GM12878 (cell line): ENCODE results near the gene NDNF. TPM values are rescaled to one million over a fixed set of nuclear protein-coding genes. Genes with fewer than 3 reads are reported as not detected.

Source experiments
- ATAC-seq: fragments of 200-7000 bp; cut with Tn5 transposase; 3 replicates; pipeline ENCODE4 v1.9.1; 2020; ENCODE audit warnings: mild to moderate bottlenecking, moderate library complexity
- BruUV-seq: library from RNA; stranded (reverse); fragments of 400-500 nt; replicated peaks from 2 replicates; lab custom pipeline; 2021; lab: Mats Ljungman, UMichigan
- CTCF ChIA-PET: fragments of 300-600 bp; sonication (Branson Sonifier 250); formaldehyde crosslinking; extraction: SDS; loops from one replicate; lab custom pipeline; 2021; ENCODE audit warnings: inconsistent platforms; lab: Yijun Ruan, JAX
- POLR2A ChIA-PET: fragments of 350-600 bp; formaldehyde crosslinking; extraction: SDS; loops from one replicate; lab custom pipeline; 2021; ENCODE audit warnings: inconsistent platforms; lab: Charles Lee
- RAD21 ChIA-PET: fragments of 300-600 bp; sonication (Branson Sonifier 250); formaldehyde crosslinking; loops from one replicate; lab custom pipeline; 2023; ENCODE audit warnings: antibody characterized with exemption; ENCODE audit not compliant: unreplicated experiment; lab: Charles Lee
- SMC1A ChIA-PET: fragments of 300-600 bp; sonication (Branson Sonifier 250); formaldehyde crosslinking; loops from one replicate; lab custom pipeline; 2023; ENCODE audit not compliant: unreplicated experiment, uncharacterized antibody; lab: Charles Lee
- DNase-seq: peaks from one replicate; pipeline ENCODE4 v3.0.0-alpha.2; 2011; ENCODE audit warnings: low read depth, low spot score
- FAIRE-seq: peaks from 3 replicates; lab custom pipeline; 2011; peaks lifted over from hg19 to GRCh38; lab: Jason Lieb, UNC
- H2AFZ ChIP-seq: 2 replicates; pipeline ENCODE4 v1.6.0; 2011; ENCODE audit warnings: low read depth, low read length, control low read depth; ENCODE audit not compliant: control insufficient read depth
- H3K27ac ChIP-seq: 2 replicates; pipeline ENCODE4 v1.5.1; 2011; ENCODE audit warnings: control low read depth; ENCODE audit not compliant: control insufficient read depth, insufficient read depth
- H3K27me3 ChIP-seq, 2 experiments: replicated peaks in 1 of 2; 2 replicates each; pipeline versions ENCODE4 v1.6.0 to v1.6.1; 2011; ENCODE audit warnings: low read length in 1 of 2; ENCODE audit not compliant: control insufficient read depth in 2 of 2, insufficient read depth in 2 of 2
- H3K36me3 ChIP-seq, 2 experiments: 2 replicates each; pipeline ENCODE4 v1.5.1; 2011; ENCODE audit warnings: low read length in 1 of 2; ENCODE audit not compliant: control insufficient read depth in 2 of 2, insufficient read depth in 2 of 2
- H3K4me1 ChIP-seq: 2 replicates; pipeline ENCODE4 v1.6.1; 2011; ENCODE audit warnings: mild to moderate bottlenecking, low read length, moderate library complexity, mixed read lengths; ENCODE audit not compliant: control insufficient read depth, insufficient read depth
- H3K4me2 ChIP-seq: 2 replicates; pipeline ENCODE4 v1.6.0; 2011; ENCODE audit warnings: control low read depth; ENCODE audit not compliant: control insufficient read depth, insufficient read depth
- H3K4me3 ChIP-seq: fragments of 200-600 bp; sonication (generic); 2 replicates; pipeline ENCODE4 v1.5.1; 2016
- H3K79me2 ChIP-seq: 2 replicates; pipeline ENCODE4 v1.6.0; 2011; ENCODE audit warnings: low read length; ENCODE audit not compliant: control insufficient read depth, insufficient read depth
- H3K9ac ChIP-seq: 2 replicates; pipeline ENCODE4 v1.8.0; 2011; ENCODE audit warnings: low read length, control low read depth, mixed read lengths; ENCODE audit not compliant: control insufficient read depth, insufficient read depth
- H3K9me3 ChIP-seq: replicated peaks from 3 replicates; pipeline ENCODE4 v1.5.1; 2011; ENCODE audit warnings: mild to moderate bottlenecking, low read length; ENCODE audit not compliant: control insufficient read depth, insufficient read depth
- H4K20me1 ChIP-seq: 2 replicates; pipeline ENCODE4 v1.6.0; 2011; ENCODE audit not compliant: control insufficient read depth, insufficient read depth
- CHD2 ChIP-seq: IDR thresholded peaks from 2 replicates; pipeline ENCODE4 v1.6.1; 2011; ENCODE audit warnings: low read depth, low read length, improper control_type of control experiment, borderline replicate concordance
- ESRRA ChIP-seq: IDR thresholded peaks from 2 replicates; pipeline ENCODE4 v1.6.1; 2012; ENCODE audit warnings: mild to moderate bottlenecking, low read length, improper control_type of control experiment
- FOXM1 ChIP-seq: IDR thresholded peaks from 2 replicates; pipeline ENCODE4 v1.6.1; 2012; ENCODE audit warnings: low read depth, mild to moderate bottlenecking, inconsistent platforms, low read length, moderate library complexity
- MAX ChIP-seq: IDR thresholded peaks from 2 replicates; pipeline ENCODE4 v1.6.1; 2012; ENCODE audit warnings: low read depth, low read length, improper control_type of control experiment
- MYC ChIP-seq: IDR thresholded peaks from 2 replicates; pipeline ENCODE4 v1.6.1; 2011; ENCODE audit warnings: mild to moderate bottlenecking, low read length, moderate library complexity, inconsistent platforms; ENCODE audit not compliant: insufficient read depth, insufficient replicate concordance, insufficient read length, severe bottlenecking
- NFYA ChIP-seq: IDR thresholded peaks from 2 replicates; pipeline ENCODE4 v1.6.1; 2011; ENCODE audit warnings: low read depth, mild to moderate bottlenecking, low read length, improper control_type of control experiment, borderline replicate concordance
- RAD21 ChIP-seq: IDR thresholded peaks from 2 replicates; pipeline ENCODE4 v1.6.1; 2011; ENCODE audit warnings: mild to moderate bottlenecking, low read depth, low read length, moderate library complexity; ENCODE audit not compliant: insufficient read depth
- RELB ChIP-seq: fragments of 450-650 bp; IDR thresholded peaks from 2 replicates; pipeline ENCODE4 v1.6.1; 2017; ENCODE audit warnings: low read depth, mild to moderate bottlenecking, moderate library complexity
- RUNX3 ChIP-seq: IDR thresholded peaks from 2 replicates; pipeline ENCODE4 v1.6.1; 2012; ENCODE audit warnings: low read length, inconsistent platforms
- SMAD5 ChIP-seq: IDR thresholded peaks from 2 replicates; pipeline ENCODE4 v1.6.1; 2016; ENCODE audit warnings: antibody characterized with exemption, low read depth
- STAT3 ChIP-seq: IDR thresholded peaks from 2 replicates; pipeline ENCODE4 v1.6.1; 2011; ENCODE audit warnings: low read depth, low read length, improper control_type of control experiment
- SUPT20H ChIP-seq: IDR thresholded peaks from 2 replicates; pipeline ENCODE4 v1.6.1; 2011; ENCODE audit warnings: low read depth, mild to moderate bottlenecking, low read length, moderate library complexity, borderline replicate concordance; ENCODE audit not compliant: control insufficient read depth
- WGBS: methylation state at CpG from one replicate; pipeline ENCODE4 v1.1.6; 2016; ENCODE audit warnings: low lambda C conversion rate; ENCODE audit not compliant: insufficient replicate concordance, insufficient coverage; ENCODE audit errors: missing lambda C conversion rate; 5-methylcytosine and 5-hydroxymethylcytosine counted together
- in situ Hi-C: fragments of 300-500 bp; cut with MboI; formaldehyde crosslinking; loops from 9 replicates; pipeline ENCODE4 v1.14.3; 2018; ENCODE audit warnings: mixed read lengths
- intact Hi-C: fragments of 100-400 bp; cut with micrococcal nuclease; formaldehyde crosslinking; loops from one replicate; pipeline ENCODE4 v1.14.2; 2022; ENCODE audit not compliant: unreplicated experiment
- polyA plus RNA-seq, 11 experiments: library from polyadenylated mRNA; depleted of rRNA in 4 of 11; unstranded in 6 of 11; stranded (reverse) in 5 of 11; fragments of >200 nt; fragmentation: Nextera tagmentation in 4 of 11; fragmentation: Illumina TruSeq in 1 of 11; extraction: Ambion mirVana in 4 of 11; extraction: Trizol in 1 of 11; gene quantifications; 1 replicate in 1 of 11; 2 replicates in 10 of 11; pipeline versions ENCODE4 v1.2.1 to v1.2.3, GENCODE V29; 2011 to 2016; ENCODE audit warnings: inconsistent platforms in 2 of 11, missing spikeins in 2 of 11, low read depth in 1 of 11
- total RNA-seq, 4 experiments: library from RNA; depleted of rRNA in 3 of 4; stranded (reverse); fragments of >200 nt in 3 of 4; fragmentation: Illumina TruSeq in 1 of 4; extraction: Trizol in 1 of 4; gene quantifications; 2 replicates each; pipeline versions ENCODE4 v1.2.1 to v1.2.3, GENCODE V29; 2013 to 2021
- TF ChIP-seq, protein P1 (sequence below): fragments of 450-650 bp; IDR thresholded peaks from 2 replicates; pipeline ENCODE4 v1.6.1; 2018; ENCODE audit warnings: mild to moderate bottlenecking, low read depth, moderate library complexity; ENCODE audit not compliant: partially characterized antibody

NDNF gene
- total and polyA plus RNA-seq, 10 of the 15 experiments (the other 5 are each of a cell fraction or from before 2014, with no cell fraction given): 0.26 TPM; not detected in 9

- TF ChIP-seq RUNX3: no peak
- TF ChIP-seq FOXM1: no peak
- no peak for TF ChIP-seq NFYA
- no peak for TF ChIP-seq SMAD5
- TF ChIP-seq STAT3: no peak
- TF ChIP-seq, all 136 proteins: peak for 0
Measured at GRCh38 chr4:121079376-121079775, 7.0 kb upstream of the NDNF start (continued).

- H4K20me1 ChIP-seq: no peaks in the 10 kb centered on the region; the same call in 1 of the 2 replicates
- H3K4me2 ChIP-seq: no peak overlapping the region
- H3K9me3 ChIP-seq: no peaks in the 10 kb centered on the region
- ChIA-PET SMC1A (no interaction called here), POLR2A (no interaction called here), CTCF (no interaction called here), RAD21 (no interaction called here)
- no peaks in the 10 kb centered on the region for H3K4me1 ChIP-seq
- H3K9ac ChIP-seq: no peak overlapping the region
- in situ Hi-C loops (no loop called here), intact Hi-C loops (no loop called here)
- H3K27ac ChIP-seq: no peak overlapping the region
- H3K4me3 ChIP-seq: no peak overlapping the region
- DNase-seq: no peak
- H3K27me3 ChIP-seq: peaks cover 2 to 5% of the 10 kb centered on the region in 2 experiments; a peak in 3 of 4 replicates
- TF ChIP-seq CHD2: no peak
- no peak for TF ChIP-seq MYC
- no peak for TF ChIP-seq SUPT20H
- no peak for TF ChIP-seq ESRRA
- no peak for TF ChIP-seq RELB
- TF ChIP-seq RAD21: no peak
- TF ChIP-seq MAX: no peak
- TF ChIP-seq, protein P1, sequence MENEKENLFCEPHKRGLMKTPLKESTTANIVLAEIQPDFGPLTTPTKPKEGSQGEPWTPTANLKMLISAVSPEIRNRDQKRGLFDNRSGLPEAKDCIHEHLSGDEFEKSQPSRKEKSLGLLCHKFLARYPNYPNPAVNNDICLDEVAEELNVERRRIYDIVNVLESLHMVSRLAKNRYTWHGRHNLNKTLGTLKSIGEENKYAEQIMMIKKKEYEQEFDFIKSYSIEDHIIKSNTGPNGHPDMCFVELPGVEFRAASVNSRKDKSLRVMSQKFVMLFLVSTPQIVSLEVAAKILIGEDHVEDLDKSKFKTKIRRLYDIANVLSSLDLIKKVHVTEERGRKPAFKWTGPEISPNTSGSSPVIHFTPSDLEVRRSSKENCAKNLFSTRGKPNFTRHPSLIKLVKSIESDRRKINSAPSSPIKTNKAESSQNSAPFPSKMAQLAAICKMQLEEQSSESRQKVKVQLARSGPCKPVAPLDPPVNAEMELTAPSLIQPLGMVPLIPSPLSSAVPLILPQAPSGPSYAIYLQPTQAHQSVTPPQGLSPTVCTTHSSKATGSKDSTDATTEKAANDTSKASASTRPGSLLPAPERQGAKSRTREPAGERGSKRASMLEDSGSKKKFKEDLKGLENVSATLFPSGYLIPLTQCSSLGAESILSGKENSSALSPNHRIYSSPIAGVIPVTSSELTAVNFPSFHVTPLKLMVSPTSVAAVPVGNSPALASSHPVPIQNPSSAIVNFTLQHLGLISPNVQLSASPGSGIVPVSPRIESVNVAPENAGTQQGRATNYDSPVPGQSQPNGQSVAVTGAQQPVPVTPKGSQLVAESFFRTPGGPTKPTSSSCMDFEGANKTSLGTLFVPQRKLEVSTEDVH: no peak
- no peak overlapping the region for H2AFZ ChIP-seq
- H3K36me3 ChIP-seq: no peaks in the 10 kb centered on the region
- no peak for FAIRE-seq
- no peak for ATAC-seq
- BruUV-seq: no TSS peak
- WGBS: 55% methylated on average over 5 of the region's 5 CpGs
- no peaks in the 10 kb centered on the region for H3K79me2 ChIP-seq
Measured at GRCh38 chr4:121077496-121077895, 5.2 kb upstream of the NDNF start.
